ENCODE data around the gene CPT2. TPM values are rescaled to one million over a fixed set of nuclear protein-coding genes. Genes with fewer than 3 reads are reported as not detected.

Gene CPT2
- total RNA-seq, 4 donors from 2014 or later = 17.2 to 28.8 (median 21.7) TPM

GRCh38 chr1:53172426-53173128, 24.0 kb upstream of the CPT2 start:
- Histone ChIP-seq H3K4me3 (no peak overlapping the region), H3K27me3 (no peaks in the 10 kb centered on the region), H3K36me3 (no peaks in the 10 kb centered on the region), H3K27ac (no peak overlapping the region), H3K4me1 (peaks cover 0 to 25% (median 0%) of the 10 kb centered on the region in 4 donors), H3K9me3 (no peaks in the 10 kb centered on the region)
- TF ChIP-seq CTCF (IDR thresholded peaks at IDR 0.05) (peak in 1 of 5 experiments; percentile 7), POLR2A (IDR thresholded peaks at IDR 0.05) (no peak), EP300 (IDR thresholded peaks at IDR 0.05) (no peak)
- 21 to 28% methylated on average over 6 of the region's 6 CpGs for WGBS, 2 donors
- DNase-seq (ENCODE audit: low spot score in 2 of 2) = no peak

- WGBS, 2 donors = 69 to 73% methylated on average over 10 of the region's 10 CpGs
- no peak overlapping the region for H3K27ac ChIP-seq
Observed at GRCh38 chr1:53174971-53175913, 21.4 kb upstream of the CPT2 start.

GRCh38 chr1:53176452-53177208, 20.0 kb upstream of the CPT2 start:
- no peaks in the 10 kb centered on the region for H3K36me3 ChIP-seq

More at GRCh38 chr1:53174971-53175913, 21.4 kb upstream of the CPT2 start:
- Histone ChIP-seq H3K9me3 (no peaks in the 10 kb centered on the region), H3K36me3 (no peaks in the 10 kb centered on the region), H3K4me1 (peaks cover 0 to 25% (median 0%) of the 10 kb centered on the region in 4 donors), H3K4me3 (no peak overlapping the region), H3K27me3 (no peaks in the 10 kb centered on the region)
- TF ChIP-seq POLR2A (IDR thresholded peaks at IDR 0.05) = no peak
- TF ChIP-seq EP300 (IDR thresholded peaks at IDR 0.05) = no peak
- no peak for TF ChIP-seq CTCF (IDR thresholded peaks at IDR 0.05)
- no peak for DNase-seq (ENCODE audit: low spot score in 2 of 2)

GRCh38 chr1:53180226-53180625, 16.4 kb upstream of the CPT2 start:
- DNase-seq (ENCODE audit: low spot score in 2 of 2) = no peak
- Histone ChIP-seq H3K36me3 (no peaks in the 10 kb centered on the region), H3K4me3 (no peak overlapping the region), H3K27me3 (no peaks in the 10 kb centered on the region), H3K9me3 (no peaks in the 10 kb centered on the region), H3K27ac (no peak overlapping the region), H3K4me1 (peaks cover 0 to 35% (median 5%) of the 10 kb centered on the region in 4 donors)
- WGBS, 2 donors = 79 to 83% methylated on average over 2 of the region's 2 CpGs
- TF ChIP-seq CTCF (IDR thresholded peaks at IDR 0.05) (no peak), EP300 (IDR thresholded peaks at IDR 0.05) (no peak), POLR2A (IDR thresholded peaks at IDR 0.05) (no peak)

More at GRCh38 chr1:53176452-53177208, 20.0 kb upstream of the CPT2 start:
- TF ChIP-seq EP300 (IDR thresholded peaks at IDR 0.05) (no peak), POLR2A (IDR thresholded peaks at IDR 0.05) (no peak), CTCF (IDR thresholded peaks at IDR 0.05) (peak in 1 of 5 experiments; percentile 10)
- Histone ChIP-seq H3K27me3 (no peaks in the 10 kb centered on the region), H3K4me3 (no peak overlapping the region), H3K4me1 (peaks cover 0 to 26% (median 0%) of the 10 kb centered on the region in 4 donors), H3K27ac (no peak overlapping the region), H3K9me3 (no peaks in the 10 kb centered on the region)
- 68 to 69% methylated on average over 10 of the region's 10 CpGs for WGBS, 2 donors
- no peak for DNase-seq (ENCODE audit: low spot score in 2 of 2)
